HG03280 (cell line): ENCODE data around the gene ATP2A2.
"Not testable (repeated sequence)": the region's sequence is repeated elsewhere in the genome, so short reads cannot be mapped to it uniquely, and the experiment has no call there.

Experiments used
- ATAC-seq: cut with Tn5 transposase; IDR thresholded peaks from one replicate; pipeline ENCODE4 v1.9.1; 2021; ENCODE audit warnings: mild to moderate bottlenecking, moderate library complexity; ENCODE audit not compliant: unreplicated experiment

The ATP2A2 gene

DNA sequence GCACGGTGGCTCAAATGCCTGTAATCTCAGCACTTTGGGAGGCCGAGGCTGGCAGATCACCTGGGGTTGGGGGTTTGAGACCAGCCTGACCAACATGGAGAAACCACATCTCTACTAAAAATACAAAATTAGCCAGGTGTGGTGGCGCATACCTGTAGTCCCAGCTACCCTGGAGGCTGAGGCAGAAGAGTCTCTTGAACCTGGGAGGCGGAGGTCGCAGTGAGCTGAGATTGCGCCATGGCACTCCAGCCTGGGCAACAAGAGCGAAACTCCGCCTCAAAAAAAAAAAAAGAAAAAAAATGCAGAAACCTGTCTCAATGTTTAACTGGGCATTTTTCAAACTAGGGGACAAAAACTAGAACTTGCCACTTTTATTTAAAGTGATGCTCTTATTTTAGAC is 59.2 kb downstream of the ATP2A2 start:
- not testable (repeated sequence) for ATAC-seq

DNA sequence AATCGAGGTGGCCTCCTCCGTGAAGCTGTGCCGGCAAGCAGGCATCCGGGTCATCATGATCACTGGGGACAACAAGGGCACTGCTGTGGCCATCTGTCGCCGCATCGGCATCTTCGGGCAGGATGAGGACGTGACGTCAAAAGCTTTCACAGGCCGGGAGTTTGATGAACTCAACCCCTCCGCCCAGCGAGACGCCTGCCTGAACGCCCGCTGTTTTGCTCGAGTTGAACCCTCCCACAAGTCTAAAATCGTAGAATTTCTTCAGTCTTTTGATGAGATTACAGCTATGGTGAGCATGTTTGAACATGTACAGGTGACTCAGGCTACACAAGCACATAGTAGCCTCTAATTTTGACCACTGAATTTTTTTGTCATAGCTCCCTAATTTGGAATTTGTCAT is 59.7 kb downstream of the ATP2A2 start:
- ATAC-seq = no peak

DNA sequence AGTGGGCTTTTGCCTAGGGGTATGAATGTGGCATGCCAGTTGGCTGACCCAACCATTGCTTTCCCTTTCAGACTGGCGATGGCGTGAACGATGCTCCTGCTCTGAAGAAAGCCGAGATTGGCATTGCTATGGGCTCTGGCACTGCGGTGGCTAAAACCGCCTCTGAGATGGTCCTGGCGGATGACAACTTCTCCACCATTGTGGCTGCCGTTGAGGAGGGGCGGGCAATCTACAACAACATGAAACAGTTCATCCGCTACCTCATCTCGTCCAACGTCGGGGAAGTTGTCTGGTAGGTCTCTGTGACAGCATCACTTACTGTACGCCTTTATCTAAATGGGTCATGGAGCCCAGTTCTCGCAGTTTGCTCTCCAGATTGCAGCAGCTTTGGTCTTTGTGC is 61.1 kb downstream of the ATP2A2 start:
- ATAC-seq = no peak

DNA sequence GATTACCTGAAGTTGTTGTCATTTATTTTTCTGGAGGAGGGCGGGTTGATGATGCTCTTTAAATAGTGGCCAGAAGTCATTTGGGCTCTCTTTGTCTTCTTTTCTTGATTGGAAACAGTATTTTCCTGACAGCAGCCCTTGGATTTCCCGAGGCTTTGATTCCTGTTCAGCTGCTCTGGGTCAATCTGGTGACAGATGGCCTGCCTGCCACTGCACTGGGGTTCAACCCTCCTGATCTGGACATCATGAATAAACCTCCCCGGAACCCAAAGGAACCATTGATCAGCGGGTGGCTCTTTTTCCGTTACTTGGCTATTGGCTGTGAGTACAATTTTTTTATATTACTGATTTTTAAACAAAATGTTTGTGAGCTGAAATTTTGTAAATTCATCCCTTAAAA is 62.1 kb downstream of the ATP2A2 start:
- no peak for ATAC-seq

DNA sequence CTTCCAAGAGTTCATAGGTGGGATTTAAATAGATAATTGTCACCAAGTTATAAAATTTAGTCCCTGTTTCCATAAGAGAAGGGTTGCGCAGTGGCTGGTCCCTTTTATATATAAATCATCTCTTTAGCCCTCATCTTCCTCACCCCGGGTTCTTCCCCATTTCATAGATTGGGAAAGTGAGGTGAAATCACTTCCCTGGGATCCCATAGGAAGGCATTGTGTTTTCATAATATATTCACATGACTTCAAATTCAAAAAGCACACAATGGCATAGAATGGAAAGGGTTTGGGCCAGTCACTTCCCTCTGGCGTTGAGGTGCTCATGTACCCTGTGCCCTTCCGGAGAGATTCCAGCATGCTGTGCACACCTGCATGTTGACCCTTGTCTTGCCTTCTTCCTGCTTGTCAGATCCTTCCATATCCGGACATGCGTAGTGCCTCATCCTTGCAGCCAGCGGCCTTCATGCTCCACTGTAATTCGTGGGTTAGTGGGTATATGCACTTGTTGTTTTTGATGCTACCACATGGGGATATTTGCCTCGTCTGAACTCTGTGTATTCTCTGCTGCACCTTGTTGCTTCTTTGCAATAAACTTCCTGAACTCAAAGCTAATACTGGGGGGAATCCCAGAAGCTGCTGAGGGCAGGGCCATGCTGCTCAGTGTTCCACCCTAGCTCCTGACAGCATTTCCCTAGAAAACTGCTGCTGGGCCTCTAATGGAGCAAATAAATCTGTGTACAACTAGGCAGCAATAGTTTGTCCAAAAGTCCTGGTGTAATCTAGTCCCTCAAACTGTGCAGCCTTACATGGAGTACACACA is 62.9 kb downstream of the ATP2A2 start:
- ATAC-seq = no peak

DNA sequence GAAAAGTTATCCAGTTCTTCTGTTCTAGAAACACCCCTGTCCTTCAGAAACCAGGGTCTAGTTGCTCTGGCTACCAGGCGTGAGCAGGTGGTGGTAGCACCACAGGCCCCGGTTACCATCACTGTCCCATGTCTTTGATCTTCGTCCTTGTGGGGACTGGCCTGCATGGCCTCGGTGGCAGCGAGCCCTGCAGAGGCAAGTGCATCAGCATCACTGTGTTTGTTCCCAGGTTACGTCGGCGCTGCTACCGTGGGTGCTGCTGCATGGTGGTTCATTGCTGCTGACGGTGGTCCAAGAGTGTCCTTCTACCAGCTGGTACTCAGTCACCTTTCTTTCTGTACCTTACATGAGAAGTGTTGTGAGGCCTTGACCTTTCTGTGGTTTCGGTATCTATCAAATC is 63.6 kb downstream of the ATP2A2 start:
- no peak for ATAC-seq

DNA sequence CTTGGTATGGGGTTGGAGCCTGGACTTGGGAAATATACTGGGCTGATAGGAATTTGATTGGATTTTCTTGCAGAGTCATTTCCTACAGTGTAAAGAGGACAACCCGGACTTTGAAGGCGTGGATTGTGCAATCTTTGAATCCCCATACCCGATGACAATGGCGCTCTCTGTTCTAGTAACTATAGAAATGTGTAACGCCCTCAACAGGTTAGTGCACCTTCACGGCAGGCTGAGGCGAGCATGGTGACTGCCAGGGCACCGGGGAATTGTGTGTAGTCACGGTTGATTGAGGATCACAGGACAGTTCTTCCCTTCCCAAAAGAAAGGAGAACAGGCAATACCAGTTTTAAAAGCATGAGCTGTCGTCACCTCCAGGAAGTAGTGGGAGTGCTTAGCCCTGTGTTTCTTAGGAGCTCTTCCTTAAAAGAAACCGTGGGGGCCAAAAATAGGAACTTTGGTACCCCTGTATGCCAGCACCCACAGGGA is 64.2 kb downstream of the ATP2A2 start:
- ATAC-seq = no peak

DNA sequence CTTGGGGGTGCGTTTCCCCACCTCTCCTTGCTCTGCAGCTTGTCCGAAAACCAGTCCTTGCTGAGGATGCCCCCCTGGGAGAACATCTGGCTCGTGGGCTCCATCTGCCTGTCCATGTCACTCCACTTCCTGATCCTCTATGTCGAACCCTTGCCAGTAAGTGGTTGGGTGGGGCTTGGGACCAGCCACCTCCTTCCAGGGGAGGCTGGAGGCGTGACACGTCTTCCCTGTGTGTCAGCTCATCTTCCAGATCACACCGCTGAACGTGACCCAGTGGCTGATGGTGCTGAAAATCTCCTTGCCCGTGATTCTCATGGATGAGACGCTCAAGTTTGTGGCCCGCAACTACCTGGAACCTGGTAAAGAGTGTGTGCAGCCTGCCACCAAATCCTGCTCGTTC is 64.9 kb downstream of the ATP2A2 start:
- ATAC-seq = no peak

DNA sequence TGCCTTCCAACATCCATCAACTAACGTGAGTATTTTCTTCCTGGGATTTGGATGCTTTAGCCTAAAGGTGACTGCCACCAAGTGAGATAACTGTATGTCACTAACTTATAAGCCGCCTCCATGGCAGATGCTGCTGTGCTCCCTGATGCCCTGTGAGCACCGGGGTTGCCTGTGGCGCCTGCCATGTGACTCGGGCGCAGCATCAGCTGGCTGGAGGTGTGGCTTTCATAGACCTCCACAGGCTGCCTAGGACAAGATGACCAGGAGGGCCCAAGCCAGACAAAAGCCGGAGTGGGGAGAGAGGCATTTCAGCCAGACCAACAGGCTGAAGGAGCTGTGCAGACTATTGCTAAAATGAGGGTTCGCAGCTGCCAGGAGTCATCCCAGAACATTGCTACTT is 66.7 kb downstream of the ATP2A2 start:
- ATAC-seq = no peak

DNA sequence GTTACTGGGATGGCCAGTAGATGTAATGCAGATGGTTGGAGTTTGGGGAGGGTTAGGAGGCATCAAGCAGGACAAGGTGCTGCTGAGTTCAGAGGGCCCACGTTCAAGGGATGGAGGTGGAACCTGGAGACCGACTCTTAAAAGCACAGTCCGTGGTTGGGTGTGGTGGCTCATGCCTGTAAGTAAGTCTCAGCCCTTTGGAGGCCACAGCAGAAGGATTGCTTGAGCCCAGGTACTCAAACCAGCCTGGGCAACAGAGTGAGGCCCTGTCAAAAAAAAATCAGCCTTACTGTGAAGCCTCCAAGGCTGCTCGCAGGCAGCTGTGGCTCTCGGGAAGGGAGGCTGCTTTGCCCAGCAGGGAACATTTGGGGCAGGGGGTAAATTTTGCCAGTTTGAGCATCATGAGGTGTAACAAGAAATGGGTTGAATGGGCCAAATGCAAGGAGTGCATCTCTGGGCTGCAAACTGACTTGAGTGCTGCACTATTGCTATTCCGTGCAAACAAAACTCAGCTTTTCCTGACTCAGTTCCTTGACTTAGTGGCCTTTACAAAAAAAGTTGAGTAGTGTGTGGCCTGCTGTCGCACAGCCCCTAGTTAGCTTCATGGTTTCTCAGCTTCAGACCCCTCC is 67.5 kb downstream of the ATP2A2 start:
- no peak for ATAC-seq

DNA sequence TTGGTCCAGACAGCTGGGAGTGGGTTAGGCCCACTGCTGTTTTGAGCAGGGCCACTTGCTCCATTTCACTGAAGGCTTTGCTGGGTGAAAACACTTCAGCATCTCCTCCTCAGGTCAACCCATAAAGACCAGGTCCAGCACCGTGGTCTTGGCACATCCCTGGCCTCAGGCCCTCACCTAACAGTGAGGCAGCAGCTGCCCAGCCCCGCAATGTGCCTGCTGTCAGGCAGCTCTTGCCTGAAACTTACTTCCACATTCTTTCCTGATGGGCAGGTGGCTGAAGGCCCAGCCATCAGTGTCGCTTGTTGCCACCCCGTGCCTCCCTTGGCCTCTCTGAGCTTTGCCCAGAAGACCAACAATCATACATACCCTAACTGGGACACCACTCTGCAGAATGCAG is 68.0 kb downstream of the ATP2A2 start:
- ATAC-seq = no peak

DNA sequence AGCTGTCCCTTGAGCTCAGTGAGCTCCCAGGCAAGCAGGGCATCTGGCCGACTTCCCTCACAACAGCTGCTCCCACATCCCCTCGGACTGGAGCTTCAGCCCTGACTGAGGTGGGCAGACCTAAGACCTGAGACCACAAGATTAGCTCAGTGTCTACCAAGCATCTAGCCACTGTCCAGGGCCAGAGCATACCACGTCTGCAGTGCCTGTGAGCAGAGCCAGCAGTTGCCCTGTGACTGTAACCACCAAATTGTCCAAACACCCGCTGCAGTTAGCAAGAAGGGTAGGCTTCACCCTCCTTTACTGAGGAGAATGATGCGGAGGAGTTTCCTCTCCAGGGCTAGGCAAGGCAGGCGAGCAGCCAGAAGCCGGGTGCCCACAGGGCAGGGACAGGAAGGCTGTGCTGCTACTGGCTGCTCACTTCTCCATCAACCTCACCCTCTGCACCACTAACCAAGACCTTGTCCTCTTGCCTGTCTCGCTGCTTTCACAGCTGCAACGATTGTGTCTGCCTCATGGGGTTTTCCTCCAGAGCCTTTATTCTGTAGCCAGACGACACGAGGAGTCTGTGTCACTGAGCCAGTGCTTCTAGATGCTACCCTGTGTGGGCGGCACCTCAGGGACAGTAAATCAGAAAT is 68.6 kb downstream of the ATP2A2 start:
- no peak for ATAC-seq

DNA sequence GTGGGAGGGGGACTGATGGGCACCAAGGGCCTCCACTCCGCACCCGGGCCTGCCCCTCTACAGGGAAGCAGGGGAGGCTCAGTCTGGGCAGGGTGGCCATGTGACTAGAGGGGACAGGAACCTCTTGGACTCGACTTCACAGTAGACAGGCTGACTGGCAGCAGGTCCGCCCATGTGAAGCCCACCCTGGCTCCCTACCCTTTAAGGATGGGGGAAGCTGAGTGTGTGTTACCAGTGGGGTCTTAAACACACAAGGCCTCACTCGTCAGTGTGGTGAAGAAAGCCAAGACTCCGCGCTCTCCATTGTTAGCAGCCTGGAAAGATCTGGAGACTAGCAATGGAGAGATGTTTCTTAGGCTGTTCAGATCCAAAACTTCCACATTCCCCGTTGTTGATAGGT is 70.1 kb downstream of the ATP2A2 start:
- ATAC-seq = no peak

DNA sequence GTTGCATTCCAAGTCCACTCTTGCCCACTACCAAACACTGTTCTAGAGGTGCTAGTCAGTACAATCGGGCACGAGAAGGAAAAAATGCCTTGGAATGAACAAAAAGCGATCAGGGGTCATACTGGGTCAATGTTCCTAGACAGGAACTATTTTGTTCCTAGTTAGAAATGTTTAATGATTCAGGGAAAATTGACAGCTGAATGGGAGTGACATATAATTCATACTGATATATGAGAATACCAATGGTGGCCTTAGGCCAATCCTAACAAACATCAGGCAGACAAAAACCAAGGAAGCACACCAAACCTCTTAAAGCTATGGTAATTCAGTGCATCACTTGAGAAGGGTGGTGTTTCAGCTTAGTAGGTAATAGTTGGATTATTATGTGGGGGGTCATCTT is 71.4 kb downstream of the ATP2A2 start:
- no peak for ATAC-seq

DNA sequence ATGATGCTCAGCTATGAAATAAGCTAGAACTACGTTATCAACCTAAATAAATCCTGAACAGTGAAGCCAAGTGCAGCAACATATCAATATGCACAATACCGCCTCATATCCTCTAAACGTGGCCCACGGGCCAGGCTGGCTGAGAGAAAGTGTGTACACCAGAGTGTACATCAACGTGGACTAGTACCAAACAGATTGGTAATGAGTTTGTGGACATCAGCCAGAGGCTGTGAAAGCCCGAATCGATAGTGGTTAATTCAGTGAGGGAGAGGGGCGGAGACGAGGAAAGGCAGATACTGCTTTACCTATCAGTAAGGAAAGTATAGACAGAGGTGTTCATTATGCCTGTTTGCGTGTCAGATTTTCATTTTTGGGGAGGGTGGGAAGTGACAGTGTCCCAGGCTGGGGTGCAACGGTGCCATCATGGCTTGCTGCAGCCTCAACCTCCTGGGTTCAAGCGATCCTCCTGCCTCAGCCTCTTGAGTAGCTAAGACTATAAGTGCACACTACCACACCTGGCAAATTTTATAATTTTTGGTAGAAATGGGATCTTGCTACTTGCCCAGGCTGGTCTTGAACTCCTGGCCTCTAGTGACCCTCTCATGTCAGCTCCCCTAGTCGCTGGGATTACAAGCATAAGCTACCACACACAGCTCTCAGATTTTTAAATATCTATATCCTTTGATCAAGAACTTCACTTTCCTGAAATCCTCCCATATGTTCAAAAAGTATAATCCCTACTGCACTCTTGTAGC is 72.3 kb downstream of the ATP2A2 start:
- no peak for ATAC-seq

DNA sequence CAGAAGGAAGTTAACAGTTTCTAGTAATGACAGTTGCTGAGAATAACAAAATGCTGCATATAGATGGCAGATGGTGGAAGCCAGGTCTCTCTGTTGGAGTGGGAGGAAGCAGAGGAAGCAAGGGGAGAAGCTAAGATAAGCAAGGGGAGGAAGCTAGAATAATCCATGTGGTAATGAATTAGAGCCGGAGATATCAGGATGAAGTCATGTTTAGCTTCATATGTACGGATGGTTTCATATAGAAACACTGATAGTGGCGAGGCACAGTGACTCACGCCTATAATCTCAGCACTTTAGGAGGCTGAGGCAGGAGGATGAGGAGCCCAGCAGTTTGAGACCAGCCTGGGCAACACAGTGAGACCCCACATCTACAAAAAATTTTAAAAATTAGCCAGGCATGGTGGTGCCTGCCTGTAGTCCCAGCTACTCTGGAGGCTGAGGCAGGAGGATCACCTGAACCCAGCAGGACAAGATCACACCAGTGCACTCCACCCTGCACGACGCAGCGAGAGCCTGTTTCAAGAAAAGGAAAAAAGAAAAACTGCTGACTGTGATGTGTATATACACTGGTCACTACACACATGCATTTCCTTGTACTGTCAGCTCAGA is 73.2 kb downstream of the ATP2A2 start:
- no peak for ATAC-seq

DNA sequence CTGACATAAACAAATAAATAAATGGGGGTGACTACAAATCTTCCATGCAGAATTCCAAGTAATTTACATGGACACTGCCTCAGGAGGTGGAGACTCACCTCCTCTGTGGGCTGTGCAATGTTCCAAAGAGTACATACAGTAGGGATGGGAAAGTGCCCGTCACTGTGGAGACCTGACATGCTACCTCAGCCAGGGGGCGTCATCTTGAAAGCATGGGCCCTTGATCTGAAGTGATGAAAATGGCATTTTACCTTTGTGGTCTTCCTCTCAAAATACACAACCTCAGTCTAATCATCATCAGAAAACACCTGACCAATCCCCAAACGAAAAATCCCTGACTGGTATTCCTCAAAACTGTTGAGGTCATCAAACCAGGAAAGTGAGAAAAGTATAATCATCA is 74.0 kb downstream of the ATP2A2 start:
- ATAC-seq = no peak

DNA sequence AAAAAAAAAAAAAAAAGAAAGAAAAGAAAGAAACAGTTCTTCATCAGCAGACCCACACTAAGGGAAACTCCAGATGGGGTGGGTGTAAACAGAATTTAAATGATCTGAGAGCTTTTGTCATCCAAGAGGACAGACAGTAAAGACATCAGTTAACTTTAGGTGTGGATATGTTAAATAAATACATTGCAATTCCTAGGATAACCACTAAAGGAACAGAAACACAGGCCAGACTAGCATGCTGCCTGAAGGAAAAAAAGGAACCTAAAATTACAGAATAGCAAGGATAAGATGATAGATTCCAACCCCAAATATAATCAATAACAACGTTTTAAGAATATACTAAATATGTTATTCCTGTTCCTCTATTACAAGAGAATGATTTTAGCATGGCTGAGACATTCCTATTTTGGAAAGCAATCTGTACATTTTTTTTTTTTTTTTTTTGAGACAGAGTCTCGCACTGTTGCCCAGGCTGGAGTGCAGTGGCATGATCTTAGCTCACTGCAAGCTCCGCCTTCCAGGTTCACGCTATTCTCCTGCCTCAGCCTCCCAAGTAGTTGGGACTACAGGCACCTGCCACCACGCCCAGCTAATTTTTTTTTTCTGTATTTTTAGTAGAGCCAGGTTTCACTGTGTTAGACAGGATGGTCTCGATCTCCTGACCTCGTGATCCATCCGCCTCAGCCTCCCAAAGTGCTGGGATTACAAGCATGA is 77.5 kb downstream of the ATP2A2 start:
- ATAC-seq = not testable (repeated sequence)

DNA sequence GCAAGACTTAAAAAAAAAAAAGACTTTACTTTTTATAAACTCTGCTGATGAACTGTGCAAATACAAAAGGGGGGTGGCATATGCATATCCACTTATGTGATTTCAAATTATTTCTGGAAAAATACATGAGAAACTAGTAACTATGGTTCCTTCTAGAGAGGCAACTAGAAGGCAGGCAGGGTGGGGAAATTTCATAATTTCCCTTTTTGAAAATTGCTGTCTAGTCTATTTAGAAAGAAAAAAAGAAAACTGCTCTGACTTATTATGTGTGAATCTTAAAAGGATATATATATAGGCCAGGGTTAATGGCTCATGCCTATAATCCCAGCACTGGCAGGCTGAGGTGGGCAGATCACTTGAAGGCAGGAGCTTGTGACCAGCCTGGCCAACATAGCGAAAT is 80.2 kb downstream of the ATP2A2 start:
- ATAC-seq = no peak
